GM18517 (cell line): Measurements from ENCODE around the gene ADORA2A.

Experiments used
- ATAC-seq: cut with Tn5 transposase; IDR thresholded peaks from one replicate; pipeline ENCODE4 v1.9.1; 2021; ENCODE audit warnings: mild to moderate bottlenecking, moderate library complexity; ENCODE audit not compliant: unreplicated experiment

Gene ADORA2A

DNA sequence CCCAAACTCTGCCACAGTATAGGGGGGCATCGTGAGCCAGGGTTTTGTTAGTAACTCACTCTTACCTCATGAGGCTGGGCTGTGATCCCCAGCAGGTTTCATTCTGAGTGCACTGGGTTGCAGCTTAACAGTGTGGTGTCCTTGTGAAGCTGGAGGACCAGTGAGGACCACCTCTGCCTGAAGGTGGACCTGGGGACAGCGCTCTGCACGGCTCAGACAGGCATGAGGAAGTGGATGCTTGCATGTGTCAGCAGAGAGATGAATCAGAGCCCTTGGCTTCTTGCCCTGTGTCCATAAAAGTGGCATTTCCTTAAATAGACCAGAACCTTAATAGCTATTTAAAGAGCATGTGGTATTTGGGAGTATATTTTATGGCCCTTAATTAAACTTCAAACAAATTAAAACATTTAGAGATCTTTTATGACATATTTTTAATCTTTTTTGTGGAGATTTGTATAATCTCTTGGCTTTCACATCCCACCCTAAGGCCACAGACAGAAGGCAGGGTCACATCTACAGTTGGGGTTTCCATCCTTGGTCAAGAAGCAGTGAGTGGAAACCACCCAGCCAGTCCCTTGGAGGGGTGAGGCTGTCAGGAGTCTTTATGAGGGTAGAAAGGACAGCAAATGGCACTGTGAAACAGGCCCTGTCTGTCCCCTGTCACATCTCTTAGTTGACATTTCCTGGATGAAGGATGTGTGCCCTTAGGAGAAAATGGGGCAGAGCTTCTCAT is 24.8 kb upstream of the ADORA2A start:
- no peak for ATAC-seq

DNA sequence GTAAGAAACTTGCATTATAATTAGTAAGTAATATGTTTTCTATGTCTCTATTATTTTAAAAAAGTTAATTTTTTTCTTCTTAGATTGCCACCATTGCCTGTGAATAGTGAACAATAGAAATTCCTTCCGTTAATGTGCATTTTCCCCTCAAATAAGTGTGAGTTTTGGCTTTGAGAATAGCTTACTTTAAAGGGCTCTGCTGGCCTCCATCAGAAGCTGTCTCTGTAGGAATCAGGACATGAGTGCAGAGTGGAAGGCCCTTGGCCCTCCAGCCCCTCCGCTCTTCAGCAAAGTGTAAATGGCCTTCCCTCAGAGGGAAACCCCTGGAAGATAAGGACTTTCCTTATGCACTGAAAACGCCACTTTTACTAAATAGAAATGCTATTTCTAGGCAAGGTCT is 24.1 kb upstream of the ADORA2A start:
- no peak for ATAC-seq

DNA sequence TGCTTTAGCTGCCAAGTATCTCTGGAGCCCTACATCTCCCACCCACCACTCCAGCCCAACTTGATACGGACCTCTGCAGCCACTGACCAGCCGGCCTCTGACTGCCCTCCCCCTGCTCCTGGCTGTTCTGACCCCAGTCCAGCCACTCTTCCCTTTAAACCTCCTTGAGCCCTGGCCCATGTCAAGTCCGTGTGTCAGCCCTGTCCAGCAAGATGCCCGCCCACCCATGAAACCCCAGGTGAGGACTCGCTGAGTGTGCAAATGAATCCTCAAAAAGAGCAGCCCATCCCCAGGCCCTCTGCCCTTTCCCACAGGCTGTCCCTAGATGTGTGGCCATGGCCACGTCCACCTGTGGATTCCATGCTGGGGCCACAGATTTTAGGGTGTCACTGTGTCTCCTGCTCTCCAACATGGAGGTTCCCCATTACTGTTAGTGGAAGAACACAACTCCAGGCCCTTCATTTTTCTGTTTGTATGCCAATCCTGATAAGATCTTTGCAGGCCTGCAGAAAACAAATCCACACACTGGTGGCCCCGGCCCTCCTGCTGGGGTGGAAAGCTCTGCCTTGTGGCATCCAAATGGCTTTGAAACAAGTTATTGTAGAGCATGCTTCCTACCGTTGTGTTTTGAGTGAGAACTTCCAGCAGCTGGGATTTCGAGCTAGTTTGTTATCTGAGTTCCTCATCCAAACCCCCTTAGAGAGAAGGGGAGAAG is 22.7 kb upstream of the ADORA2A start:
- no peak for ATAC-seq

DNA sequence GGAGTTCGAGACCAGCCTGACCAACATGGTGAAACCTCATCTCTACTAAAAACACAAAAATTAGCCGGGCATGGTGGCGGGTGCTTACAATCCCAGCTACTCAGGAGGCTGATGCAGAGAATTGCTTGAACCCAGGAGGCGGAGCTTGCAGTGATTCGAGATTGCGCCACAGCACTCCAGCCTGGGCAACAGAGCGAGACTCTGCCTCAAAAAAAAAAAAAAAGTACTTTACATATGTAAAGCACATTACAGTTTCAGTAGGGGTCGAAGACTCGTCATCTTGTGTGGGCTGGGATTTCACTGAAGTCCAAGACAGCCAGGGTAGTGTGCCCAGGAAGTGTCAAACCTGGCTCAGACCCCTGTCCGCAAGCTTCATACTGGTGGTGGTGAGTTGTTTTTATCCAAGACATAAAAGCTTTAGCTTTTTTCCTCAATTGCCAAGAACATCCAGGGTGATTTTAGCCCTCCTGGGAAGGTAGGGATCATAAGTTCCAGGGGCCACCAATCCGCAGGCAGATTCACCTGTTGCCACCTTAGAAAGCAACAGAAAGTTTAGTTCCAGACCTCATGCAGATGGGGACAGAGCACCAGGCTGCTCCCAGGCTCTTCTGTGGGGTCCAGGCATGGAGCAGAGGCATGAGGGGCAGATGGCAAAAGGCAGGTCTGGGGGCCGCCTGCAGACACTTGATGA is 21.6 kb upstream of the ADORA2A start:
- ATAC-seq: no peak

DNA sequence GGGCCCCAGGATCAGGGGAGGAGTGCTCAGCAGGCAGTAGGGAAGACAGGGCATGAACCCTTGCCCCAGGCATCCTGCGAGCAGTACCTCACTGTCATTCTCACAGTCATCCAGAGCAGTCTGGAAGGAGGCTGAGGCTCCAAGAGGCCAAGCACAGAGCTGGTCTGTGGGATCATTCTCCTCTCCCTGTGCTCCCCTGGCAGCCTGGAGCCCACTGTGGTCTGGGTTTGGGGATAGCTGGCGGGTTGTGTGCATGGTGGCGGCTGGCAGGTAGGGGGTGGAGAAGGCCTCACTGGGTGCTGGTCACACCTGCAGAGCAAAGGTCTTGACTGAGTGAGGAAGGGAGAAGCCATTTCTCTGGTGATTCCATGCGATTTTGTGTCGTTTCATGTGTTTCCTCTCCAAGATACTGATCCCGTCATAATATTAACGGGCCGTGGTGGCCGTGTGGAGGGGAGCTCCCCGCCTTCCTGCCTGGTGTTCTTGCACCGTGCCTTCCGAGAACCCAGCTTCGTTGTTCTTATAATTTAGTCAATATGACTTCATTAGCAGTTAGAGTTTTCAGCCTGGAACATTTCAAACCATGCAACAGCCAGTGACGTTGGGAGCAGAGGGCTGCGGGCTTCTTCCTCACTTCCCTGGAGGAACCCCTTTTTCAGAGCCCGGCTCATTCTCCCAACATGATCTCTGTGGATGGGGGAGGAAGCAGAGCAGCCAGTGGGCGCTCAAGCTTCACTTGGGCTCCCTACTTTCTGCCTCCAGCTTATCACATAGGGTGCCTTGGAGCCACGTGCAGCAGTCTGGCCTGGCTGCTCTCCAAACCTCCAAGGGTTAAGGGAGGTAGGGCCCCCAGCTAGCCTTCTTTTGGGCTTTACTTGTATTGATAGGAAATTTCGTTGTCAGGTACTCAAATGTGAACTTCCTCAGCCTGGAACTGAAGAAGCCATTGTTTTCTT is 20.8 kb upstream of the ADORA2A start:
- ATAC-seq: no peak

DNA sequence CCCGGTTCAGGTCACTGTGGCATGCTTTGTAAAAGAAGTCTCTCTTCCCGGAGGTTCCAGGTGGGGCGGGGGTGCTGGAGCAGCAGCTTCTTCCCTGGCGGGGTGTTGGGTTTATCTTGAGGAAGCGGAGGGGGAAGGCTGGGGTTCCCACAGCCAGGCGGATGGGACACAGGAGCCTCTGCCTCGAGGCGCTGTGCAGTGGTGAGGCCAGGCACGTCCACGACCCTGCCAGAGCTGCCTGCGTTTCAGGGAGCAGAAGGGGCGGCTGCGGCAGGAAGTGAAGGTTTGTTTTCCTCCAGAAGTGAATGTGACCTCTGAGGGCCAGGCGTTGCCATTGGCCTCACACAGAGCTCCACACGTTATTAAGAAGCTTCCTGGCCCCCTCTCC is 20.1 kb upstream of the ADORA2A start:
- ATAC-seq: no peak

DNA sequence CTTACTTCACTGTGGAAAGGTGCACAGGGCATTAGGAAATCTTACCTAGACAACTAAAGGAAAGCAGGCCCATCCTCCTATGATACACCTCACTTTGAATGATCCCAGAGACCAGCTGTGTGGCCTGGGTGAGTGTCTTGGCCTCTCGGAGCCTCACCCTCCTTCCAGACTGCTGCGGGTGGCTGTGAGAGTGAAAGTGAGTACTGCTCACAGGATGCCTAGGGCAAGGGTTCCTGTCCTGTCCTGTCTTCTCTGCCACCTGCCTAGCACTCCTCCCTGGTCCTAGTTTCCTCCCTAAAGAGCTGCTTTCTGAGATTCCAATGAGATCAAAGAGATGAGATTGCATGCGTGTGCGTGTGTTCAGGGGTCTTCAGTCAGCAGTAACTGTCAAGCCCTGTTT is 19.5 kb upstream of the ADORA2A start:
- no peak for ATAC-seq

DNA sequence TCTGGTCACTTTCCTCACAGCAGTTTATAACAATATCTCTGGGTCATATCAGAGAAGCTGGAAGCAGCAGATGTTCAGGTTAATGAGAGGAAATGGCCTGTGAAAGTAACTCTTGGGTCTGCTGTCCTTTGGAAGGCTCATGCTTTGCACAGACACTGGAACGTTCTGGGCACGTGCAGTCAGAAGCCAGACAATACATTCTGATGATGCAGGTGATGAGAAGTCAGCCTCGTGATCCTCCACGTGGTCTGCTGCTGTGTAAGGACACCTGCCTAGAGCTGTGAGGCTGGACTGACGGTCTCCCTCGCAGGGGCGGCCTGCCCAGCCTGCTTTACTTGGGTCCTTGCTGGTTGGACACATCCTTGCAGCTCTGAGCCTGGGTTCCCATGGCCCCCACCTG is 18.8 kb upstream of the ADORA2A start:
- no peak for ATAC-seq

DNA sequence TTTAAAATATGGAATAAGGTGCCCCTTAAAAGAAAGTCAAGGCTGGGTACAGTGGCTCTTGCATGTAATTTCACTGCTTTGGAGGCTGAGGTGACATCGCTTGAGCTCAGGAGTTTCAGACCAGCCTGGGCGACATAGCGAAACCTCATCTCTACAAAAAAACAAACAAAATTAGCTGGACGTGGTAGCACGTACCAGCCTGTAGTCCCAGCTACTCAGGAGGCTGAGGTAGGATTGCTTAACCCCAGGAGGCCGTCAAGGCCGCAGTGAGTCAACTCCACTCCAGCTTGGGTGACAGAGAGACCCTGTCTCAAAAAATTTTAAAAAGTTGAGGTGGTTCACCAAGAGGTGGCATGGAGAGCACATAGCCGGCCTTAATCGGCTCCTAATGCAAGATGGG is 17.7 kb upstream of the ADORA2A start:
- ATAC-seq: no peak

DNA sequence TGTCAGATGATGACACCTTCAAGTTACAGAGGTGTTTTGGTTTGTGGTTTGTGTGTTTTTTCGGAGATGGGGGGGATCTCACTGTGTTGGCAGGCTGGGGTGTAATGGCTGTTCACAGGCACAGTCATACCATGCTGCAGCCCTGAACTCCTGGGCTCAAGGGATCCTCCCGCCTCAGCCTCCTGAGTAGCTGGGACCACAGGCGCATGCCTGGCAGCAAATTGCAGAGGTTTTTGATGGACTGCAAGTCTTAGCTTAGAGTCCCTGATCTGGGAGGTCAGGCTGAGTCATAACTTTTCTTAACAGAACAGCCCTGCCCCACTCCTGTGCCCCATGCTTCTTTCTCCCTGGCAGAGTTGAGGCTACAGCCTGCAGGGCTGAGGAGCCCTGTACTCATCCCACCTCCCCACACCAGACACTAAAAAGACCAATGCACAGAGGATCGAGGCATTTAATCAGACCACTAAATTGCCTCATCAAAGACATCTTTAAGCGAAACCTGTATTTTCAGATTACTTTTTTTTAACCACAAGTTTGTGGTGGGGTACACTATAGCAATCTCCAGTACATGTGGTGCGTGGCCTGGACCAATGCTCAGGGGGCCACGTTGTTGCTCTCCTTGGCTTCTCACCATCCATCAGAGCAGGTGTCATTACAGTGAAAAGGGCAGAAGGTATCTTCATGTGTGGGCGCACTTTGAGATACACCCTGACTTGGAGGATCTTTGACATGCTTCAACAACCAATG is 17.1 kb upstream of the ADORA2A start:
- no peak for ATAC-seq

DNA sequence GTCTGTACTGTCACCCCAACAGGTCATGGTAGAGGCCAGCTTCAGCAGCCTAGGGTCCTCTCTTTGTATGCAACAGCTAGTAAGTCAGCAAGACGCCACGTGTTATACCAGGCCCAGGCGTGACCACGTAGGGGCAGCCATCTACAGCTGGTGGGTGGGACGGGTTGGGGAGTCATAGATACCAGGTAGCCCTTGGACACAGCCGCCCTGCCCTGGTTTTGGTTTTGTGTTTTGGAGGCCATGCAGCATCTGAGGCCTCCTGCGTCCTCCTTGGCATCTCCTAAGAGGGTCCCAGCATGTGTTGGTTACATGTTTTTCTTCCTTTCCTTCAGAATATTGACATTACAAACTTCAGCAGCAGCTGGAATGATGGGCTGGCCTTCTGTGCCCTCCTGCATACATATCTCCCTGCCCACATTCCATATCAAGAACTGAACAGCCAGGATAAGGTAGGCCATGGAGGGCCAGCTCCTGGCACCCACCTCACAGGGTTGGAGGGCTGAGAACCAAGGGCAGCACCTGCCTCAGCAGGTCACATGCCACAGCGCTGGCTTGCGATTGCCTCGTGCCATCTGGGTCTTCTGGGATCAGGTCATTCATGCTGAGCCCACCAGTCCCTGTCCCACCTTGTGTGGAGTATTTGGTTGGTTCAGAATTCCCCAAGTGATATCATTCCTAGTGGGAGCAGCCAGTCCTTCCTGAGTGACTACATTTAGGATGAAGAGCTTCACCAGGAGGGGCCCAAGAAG is 16.0 kb upstream of the ADORA2A start:
- no peak for ATAC-seq

DNA sequence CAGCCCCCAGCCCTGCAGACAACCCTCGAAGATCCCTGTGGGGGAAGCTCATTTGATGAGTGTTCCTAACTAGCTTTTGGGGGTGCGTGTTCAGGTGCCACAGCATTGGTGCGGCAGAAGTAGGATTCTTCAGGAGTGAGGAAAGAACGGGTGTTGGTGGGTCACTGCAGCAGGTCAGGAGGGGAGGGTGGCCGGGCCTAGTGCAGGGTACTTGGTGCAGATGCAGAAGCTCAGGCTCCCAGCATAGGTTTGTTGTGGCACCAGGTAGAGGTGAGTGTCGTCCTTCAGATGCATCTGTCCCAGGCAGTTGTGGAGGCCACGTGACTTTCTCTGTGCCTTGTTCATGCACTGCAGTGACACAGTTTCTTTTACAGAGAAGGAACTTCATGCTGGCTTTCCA is 15.1 kb upstream of the ADORA2A start:
- no peak for ATAC-seq

DNA sequence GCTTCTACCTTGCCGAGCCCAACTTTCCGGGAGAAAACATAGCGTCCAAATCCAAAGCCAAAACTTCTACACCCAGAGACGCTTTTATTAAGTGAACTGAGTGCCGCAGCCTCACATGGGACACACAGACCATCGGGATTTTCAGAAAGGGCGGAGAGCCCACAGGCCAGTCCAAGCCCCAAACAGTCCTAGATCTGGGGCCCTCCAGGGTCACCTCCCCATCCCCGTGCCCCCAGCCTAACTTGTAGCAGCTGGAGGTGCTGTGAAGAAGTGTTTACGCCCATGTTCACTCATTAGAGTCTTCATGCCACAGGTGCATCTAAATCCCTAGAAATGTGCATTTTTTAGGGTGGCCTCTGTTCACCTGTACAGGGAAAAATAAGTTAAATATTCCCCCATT is 14.1 kb upstream of the ADORA2A start:
- no peak for ATAC-seq

DNA sequence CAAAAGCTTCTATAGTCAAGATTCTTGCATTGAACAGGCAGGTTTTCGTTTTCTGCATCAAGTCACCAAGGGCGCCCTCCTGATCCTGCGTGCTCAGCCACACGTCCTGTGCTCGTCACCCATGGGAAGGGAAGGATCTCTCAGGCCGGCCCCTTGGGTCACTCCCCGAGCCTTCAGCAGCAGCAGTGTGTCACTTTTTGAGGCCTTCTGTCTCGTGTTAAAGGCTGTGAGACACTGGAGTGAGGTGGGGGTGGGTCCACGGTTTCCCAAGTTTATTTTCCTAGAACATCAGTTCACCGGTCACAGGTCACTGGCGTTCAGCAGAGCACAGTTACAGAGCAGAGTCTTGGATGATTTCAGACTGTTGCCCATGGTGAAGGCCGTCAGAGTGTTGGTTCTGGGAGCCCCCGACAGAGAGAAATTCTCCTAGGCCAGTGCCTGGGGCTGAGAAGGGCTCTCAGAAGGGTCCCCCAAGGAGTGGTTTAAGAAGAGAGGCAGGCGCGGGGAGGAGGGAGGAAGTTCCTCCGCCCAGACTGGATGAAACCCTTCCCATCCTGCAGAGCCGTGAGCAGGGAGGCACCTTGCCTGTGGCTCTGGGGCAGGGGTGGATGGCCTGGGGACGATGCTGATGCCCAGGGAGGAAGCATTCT is 13.5 kb upstream of the ADORA2A start:
- ATAC-seq: no peak

DNA sequence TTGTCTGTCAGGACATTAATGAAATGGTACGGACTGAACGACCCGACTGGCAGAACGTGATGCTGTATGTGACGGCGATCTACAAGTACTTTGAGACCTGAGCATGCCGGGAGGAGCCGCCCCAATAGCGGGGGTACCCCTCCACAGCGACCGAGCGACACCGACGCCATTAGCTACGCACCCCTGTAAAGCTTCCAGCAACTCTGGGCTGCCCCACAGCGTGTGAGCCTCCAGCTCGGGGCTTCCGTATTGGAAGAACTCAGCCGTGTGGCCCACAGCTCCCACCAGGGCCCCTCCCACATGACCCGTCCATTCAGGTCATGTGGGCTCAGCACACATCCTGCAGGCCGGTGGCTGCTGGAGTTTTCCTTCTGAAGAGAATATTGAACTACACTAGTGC is 12.9 kb upstream of the ADORA2A start:
- no peak for ATAC-seq

DNA sequence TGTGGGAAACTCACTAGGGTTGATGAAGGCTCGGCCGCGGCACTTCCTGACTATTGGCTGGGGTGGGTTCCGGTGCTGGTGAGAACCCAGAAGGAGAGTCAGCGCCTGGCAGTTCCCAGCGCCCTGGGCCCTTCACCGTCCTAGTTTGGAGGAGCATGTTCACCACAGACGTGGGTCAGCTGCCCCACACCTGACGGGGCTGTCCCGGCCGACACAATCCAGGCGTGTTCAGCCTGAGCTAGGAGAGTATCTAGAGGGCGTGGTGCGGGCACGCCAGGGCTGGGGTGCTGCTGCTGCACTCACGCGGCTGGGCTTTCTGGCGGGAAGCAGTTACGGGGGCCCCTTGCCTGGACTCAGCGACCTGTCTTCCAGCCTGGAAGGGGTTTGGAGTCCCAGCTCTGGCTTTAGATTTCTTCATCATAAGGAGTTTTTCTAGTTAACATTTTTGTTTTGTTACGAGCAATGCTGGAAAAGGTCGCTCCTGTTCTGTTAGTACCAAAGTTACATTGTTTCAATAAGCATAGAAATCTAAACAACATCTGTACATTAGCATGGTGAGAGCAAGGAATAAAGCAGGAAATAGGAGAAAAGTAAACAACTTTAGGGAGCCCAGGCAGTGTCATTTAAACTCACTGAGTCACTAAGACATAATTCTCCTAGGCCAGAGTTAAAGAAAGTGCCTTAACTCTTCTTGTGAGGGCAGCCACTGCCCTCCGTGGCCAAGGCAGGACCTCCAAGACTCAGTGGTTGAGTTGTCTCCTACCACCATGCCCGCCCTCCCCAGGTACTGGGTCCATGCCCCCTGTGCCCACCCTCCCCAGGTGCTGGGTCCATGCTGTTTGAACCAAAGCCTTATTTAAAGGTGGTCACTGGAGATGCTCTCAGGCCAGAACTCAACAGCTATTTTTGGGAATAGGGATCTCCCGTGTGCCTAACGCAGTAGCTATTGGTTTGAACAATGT is 12.1 kb upstream of the ADORA2A start:
- no peak for ATAC-seq

DNA sequence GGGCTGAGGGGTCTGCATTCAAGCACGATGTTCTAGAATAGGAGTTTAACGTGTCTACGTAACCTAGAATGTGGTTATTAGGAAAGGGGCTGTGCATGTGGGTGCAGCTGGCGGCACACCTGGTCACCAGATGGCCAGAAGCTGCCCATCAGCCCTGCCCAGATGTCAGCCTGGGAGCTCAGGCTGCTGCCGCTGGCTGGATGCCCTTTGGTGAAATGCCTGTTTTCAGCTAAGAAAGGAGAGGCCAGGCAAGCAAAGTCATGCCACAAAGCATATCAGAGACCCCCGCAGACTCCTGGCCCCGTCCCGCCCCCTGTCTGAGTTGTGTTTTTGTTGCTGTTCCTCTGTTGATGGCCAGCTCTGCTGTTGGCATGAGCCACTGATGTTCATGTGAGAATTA is 11.3 kb upstream of the ADORA2A start:
- ATAC-seq: no peak

DNA sequence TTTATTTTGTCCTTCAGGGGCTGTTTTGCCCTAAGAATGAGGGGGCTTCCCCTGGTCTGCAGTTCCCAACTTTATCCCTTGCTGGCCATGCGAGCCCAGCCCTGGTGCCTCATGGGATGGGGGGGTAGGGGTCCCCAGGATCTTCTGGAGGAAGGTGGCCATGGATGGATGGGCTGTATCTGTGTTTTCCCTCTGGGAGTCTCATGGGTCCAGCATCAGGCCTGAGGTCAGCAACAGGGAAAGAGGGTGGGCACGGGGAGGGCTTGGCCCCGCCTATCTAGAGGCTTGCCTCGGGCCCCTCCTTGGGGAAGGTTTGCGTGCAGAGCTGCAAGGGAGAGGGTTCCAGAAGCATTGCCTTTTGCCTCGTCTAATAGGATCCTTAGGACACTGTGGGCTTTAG is 10.8 kb upstream of the ADORA2A start:
- no peak for ATAC-seq
